Stomach smooth muscle (tissue), 2 donors: ENCODE results near the gene ZMAT5.

Experiments
- H3K27ac ChIP-seq: one replicate; pipeline ENCODE4 v1.7.0; 2013; ENCODE audit warnings: mild to moderate bottlenecking, low read length, inconsistent platforms
- H3K27me3 ChIP-seq, 2 donors: one replicate each; pipeline ENCODE4 v1.7.0; 2013; ENCODE audit warnings: low read length in 2 of 2; ENCODE audit not compliant: insufficient read depth in 2 of 2, control insufficient read depth in 1 of 2
- H3K36me3 ChIP-seq, 2 donors: one replicate each; pipeline ENCODE4 v1.7.0; 2013; ENCODE audit warnings: low read length in 2 of 2; ENCODE audit not compliant: control insufficient read depth in 2 of 2, insufficient read depth in 2 of 2
- H3K4me1 ChIP-seq: one replicate; pipeline ENCODE4 v1.7.0; 2013; ENCODE audit warnings: low read length; ENCODE audit not compliant: control insufficient read depth, insufficient read depth
- H3K4me3 ChIP-seq, 2 donors: one replicate each; pipeline ENCODE4 v1.7.0; 2013; ENCODE audit warnings: low read length in 2 of 2
- H3K9ac ChIP-seq, 2 donors: one replicate each; pipeline ENCODE4 v1.7.0; 2013; ENCODE audit warnings: low read length in 2 of 2, mild to moderate bottlenecking in 1 of 2
- H3K9me3 ChIP-seq, 2 donors: one replicate each; pipeline ENCODE4 v1.7.0; 2013; ENCODE audit warnings: low read length in 2 of 2; ENCODE audit not compliant: control insufficient read depth in 2 of 2
- donor health status: healthy.
- donor health status: Pancreatic carcinoma.

Gene ZMAT5

GRCh38 chr22:29695129-29695926 is 71.5 kb downstream of the ZMAT5 start:
- Histone ChIP-seq H3K4me3 (no peak overlapping the region), H3K4me1 (no peaks in the 10 kb centered on the region), H3K9ac (no peak overlapping the region), H3K36me3 (peaks cover 10 to 16% of the 10 kb centered on the region in 2 donors), H3K9me3 (no peaks in the 10 kb centered on the region), H3K27ac (no peak overlapping the region), H3K27me3 (peaks cover 0 to 1% of the 10 kb centered on the region in 2 donors)

- no peak overlapping the region for H3K9ac ChIP-seq
- H3K27me3 ChIP-seq: no peaks in the 10 kb centered on the region
- H3K4me3 ChIP-seq: no peak overlapping the region
- no peak overlapping the region for H3K27ac ChIP-seq
- no peaks in the 10 kb centered on the region for H3K4me1 ChIP-seq
- peaks cover 10 to 16% of the 10 kb centered on the region in 2 donors for H3K36me3 ChIP-seq
- H3K9me3 ChIP-seq: no peaks in the 10 kb centered on the region
Measured at GRCh38 chr22:29693671-29694070, 73.1 kb downstream of the ZMAT5 start.

DNA sequence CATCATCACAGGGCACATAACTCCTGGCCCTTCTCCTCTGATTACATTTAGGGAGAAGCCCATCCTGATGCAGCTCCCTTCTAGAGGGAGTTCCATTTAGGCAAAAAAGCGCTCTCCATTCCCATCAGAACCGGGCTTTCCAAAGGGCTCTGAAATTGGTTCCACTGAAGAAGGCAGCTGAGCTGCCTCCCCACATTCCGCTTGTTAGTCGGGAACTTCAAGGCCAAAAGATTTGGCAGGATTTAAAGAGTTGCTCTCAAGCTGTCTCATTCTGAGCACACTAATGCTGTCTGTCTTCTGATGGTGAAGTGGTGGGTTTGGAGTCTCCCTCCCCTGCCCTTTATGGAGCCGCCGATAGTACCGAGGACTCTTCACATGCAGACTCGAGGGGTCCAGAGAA is 73.6 kb downstream of the ZMAT5 start:
- Histone ChIP-seq H3K9me3 (no peaks in the 10 kb centered on the region), H3K27me3 (no peaks in the 10 kb centered on the region), H3K4me1 (no peaks in the 10 kb centered on the region), H3K9ac (no peak overlapping the region), H3K4me3 (no peak overlapping the region), H3K27ac (no peak overlapping the region), H3K36me3 (peaks cover 10 to 20% of the 10 kb centered on the region in 2 donors)

- H3K36me3 ChIP-seq: peaks cover 14 to 24% of the 10 kb centered on the region in 2 donors
- H3K9ac ChIP-seq: no peak overlapping the region
- H3K9me3 ChIP-seq: no peaks in the 10 kb centered on the region
- no peaks in the 10 kb centered on the region for H3K4me1 ChIP-seq
- no peak overlapping the region for H3K27ac ChIP-seq
- H3K27me3 ChIP-seq: no peaks in the 10 kb centered on the region
- H3K4me3 ChIP-seq: no peak overlapping the region
Measured at GRCh38 chr22:29692327-29692640, 74.5 kb downstream of the ZMAT5 start.

DNA sequence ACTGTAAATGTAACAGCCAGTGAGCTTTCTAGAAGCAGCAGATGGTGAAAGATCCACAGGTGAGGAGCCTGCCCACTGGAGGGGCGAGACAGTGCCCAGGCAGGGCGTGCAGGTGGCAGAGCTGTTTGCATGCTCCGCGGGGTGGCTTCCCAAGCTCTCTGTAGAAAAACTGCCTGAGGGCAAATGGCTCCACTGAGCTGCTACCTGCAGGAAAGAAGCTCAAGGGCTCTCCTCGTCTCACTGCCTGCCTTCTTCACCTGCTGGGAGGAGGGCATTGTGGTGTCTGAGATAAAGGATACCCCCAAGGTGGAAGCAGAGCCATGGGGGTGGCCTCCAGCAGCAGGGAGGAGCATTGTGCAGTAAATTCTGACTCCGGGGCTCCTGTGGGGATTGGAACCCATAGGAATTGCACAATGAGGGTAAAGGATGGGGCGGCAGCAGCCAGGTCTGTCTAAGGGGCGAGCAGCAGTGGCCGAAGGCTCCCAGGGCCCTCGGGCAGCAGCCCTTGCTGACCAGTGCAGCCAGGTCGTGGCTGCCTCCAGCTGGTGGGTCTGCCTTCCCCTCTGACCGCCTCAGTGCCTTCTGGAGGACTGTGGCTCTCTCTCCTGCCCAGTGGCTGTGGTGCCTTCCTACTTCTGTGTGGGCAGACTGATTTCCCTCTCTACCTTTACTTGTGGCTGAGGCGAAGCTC is 75.0 kb downstream of the ZMAT5 start:
- no peaks in the 10 kb centered on the region for H3K4me1 ChIP-seq
- no peaks in the 10 kb centered on the region for H3K27me3 ChIP-seq
- H3K4me3 ChIP-seq: no peak overlapping the region
- no peaks in the 10 kb centered on the region for H3K9me3 ChIP-seq
- no peak overlapping the region for H3K27ac ChIP-seq
- H3K36me3 ChIP-seq: peaks cover 17 to 25% of the 10 kb centered on the region in 2 donors
- no peak overlapping the region for H3K9ac ChIP-seq

DNA sequence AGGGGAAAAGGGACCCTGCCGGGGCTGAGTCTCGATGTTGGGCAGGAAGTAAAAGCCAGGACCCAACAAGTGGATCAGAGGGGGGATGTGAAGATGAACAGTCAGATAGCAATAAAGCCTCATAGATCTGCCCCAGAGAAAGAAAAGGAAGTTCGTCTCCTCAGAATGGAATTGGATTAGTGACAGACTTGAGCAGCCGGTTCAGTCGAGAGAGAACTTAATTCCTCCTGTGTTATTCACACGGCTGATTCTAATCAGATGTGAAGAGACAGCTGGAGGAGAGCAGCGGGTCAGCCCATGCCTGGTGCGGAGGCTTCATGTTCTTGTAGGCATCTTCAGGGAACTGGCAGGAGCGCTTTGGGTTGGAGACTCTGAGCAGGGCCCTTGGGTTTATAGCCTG is 76.3 kb downstream of the ZMAT5 start:
- Histone ChIP-seq H3K27me3 (no peaks in the 10 kb centered on the region), H3K9me3 (no peaks in the 10 kb centered on the region), H3K9ac (no peak overlapping the region), H3K36me3 (peaks cover 18 to 24% of the 10 kb centered on the region in 2 donors), H3K4me3 (no peak overlapping the region), H3K27ac (no peak overlapping the region), H3K4me1 (no peaks in the 10 kb centered on the region)

DNA sequence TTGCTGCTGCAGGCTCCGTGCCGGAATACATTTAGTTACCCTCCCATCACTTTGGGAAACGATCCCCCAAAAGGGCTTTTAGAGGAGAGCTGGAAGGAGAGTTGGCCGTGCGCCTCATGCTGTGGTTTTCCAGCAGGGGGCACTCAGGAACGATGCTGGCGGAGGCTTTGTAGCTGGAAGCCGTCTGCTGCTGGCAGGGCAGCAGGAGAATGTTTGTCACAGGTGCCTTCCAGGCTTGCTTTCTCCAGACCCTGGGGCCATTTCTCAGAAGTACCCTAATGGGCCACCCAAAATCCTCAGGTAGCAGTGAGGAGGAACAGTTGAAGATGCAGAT is 77.0 kb downstream of the ZMAT5 start:
- no peak overlapping the region for H3K9ac ChIP-seq
- no peaks in the 10 kb centered on the region for H3K9me3 ChIP-seq
- no peak overlapping the region for H3K4me3 ChIP-seq
- no peaks in the 10 kb centered on the region for H3K4me1 ChIP-seq
- H3K27ac ChIP-seq: no peak overlapping the region
- H3K27me3 ChIP-seq: no peaks in the 10 kb centered on the region
- peaks cover 17 to 26% of the 10 kb centered on the region in 2 donors for H3K36me3 ChIP-seq

GRCh38 chr22:29689206-29689879 is 77.5 kb downstream of the ZMAT5 start:
- Histone ChIP-seq H3K9ac (no peak overlapping the region), H3K4me1 (no peaks in the 10 kb centered on the region), H3K4me3 (no peak overlapping the region), H3K9me3 (no peaks in the 10 kb centered on the region), H3K36me3 (peaks cover 12 to 27% of the 10 kb centered on the region in 2 donors), H3K27ac (no peak overlapping the region), H3K27me3 (no peaks in the 10 kb centered on the region)

DNA sequence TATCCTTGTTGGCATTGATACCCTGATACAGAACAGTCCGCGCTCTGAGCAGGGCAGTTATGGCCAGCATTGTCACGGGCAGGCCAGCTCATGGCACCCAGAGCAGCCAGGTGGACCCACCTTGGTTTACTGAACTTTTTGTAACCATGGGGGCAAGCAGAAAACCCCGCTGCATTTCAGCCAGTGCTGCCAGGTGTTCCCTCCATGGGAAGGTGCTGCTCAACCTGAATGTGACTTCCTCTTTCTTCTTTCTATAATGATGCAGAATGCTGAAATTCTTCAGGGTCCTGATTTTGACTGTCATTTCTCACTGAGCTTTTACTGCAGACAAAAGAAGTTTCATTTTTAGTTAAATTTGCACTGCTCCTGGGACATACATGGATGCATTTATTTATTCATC is 82.6 kb downstream of the ZMAT5 start:
- Histone ChIP-seq H3K27ac (no peak overlapping the region), H3K36me3 (peaks cover 23 to 43% of the 10 kb centered on the region in 2 donors), H3K4me1 (no peaks in the 10 kb centered on the region), H3K27me3 (no peaks in the 10 kb centered on the region), H3K9ac (no peak overlapping the region), H3K9me3 (no peaks in the 10 kb centered on the region), H3K4me3 (no peak overlapping the region)

DNA sequence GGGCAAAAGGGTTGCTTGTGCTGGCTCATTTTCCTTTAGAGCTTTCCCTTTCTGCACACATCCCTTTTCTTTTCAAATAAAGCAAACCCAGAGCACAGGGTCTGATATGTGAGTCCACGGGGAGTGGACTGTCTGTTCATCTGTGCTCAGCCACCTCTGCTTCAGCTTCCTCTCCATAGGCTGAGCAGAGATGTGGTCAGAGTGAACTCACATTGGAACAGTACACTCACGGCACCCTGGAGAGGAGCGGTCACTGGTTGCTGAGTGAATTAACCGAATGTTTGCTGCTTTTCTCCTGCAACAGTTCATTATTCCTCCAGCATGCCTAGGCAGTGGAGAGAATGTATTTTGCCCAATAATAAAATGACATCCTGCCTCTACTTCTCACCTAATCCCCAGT is 83.3 kb downstream of the ZMAT5 start:
- Histone ChIP-seq H3K4me1 (no peaks in the 10 kb centered on the region), H3K9ac (no peak overlapping the region), H3K36me3 (peaks cover 28 to 50% of the 10 kb centered on the region in 2 donors), H3K27me3 (no peaks in the 10 kb centered on the region), H3K9me3 (no peaks in the 10 kb centered on the region), H3K27ac (no peak overlapping the region), H3K4me3 (no peak overlapping the region)
